T47D (cell line): ENCODE data around the gene LTBP1.

Source experiments
- DNase-seq, 2 experiments: peaks; one replicate each; pipeline versions ENCODE4 v3.0.0 to v3.0.0-alpha.2; 2011 to 2012; ENCODE audit warnings: low read depth in 1 of 2, low spot score in 1 of 2
- JUND ChIP-seq: IDR thresholded peaks from 2 replicates; pipeline ENCODE4 v1.6.1; 2012; ENCODE audit warnings: low read depth
- in situ Hi-C: cut with HindIII; loops from 2 replicates; pipeline ENCODE4 v1.10.0; 2016; ENCODE audit warnings: low sequenced_read_pairs, low pct_unique_long_range_greater_than_20kb

The LTBP1 gene

DNA sequence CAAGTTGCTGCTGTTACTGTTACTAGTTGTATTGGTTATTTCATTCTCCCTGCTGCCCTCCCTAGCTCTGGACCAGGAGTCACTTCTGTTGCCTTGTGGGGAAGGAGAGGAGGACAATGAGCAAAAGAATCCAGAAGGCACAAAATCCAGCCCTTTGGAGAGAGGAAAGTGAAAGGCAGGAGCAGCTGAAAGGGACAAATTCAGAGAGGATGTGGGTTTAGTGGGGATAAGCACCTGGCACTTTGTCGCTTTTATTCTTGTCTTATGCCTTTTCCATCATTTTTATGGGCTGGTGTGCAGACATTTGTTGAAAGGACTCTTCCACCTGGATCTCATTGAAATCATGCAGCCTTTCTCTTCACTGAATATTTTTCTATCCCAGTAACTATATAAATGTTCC lies 24.3 kb upstream of the LTBP1 start:
- DNase-seq, result no peak
- in situ Hi-C loops, result no loop called here
- no peak for TF ChIP-seq JUND

DNA sequence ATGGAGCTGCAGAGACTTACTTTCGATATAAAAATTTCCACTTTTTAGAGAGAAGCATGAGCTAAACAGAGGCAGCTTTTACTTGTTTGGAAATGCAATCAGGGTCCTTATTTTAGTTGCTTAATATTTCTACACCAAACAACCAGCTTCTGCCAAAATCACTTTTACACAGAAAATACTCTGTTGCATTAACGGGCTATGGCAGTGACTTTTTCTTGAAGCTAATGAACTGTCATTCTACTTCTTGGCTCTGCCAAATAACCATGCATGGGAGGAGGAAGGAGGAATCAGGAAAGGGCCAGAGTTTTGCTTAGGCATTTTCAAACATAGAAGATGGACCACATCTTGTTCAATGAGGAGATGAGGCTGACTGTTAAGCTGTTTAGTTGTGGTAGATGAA lies 23.6 kb upstream of the LTBP1 start:
- no peak for TF ChIP-seq JUND

DNA sequence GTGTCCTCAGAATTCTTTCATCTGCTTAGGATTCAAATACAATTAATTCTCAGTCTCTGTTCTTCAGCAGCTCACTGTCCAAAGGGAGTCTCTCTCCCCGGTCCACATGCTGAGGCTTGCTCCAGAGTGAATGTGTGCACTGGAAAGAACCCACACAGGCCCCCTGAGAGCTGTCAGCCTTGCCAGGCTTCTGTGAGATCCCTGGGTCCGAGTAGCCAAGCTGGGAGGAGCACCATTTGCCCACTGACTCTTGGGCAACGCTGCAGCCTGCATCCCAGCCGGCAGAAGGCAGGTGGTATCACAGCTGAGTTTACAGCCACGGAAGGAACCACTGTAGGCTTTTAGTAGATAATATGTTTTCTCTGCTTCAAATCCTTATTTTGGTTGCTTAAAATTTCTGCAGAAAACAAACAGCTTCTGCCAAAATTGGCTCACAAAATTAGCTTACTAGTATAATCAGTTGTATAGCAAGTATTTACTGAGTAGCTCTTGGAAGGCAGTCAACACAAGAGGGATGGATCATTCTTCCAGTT lies 21.4 kb upstream of the LTBP1 start:
- in situ Hi-C loops, result no loop called here
- TF ChIP-seq JUND, result no peak
- DNase-seq, result no peak

More for the DNA sequence above, 23.6 kb upstream of the LTBP1 start:
- no peak for DNase-seq
- in situ Hi-C loops, result no loop called here

DNA sequence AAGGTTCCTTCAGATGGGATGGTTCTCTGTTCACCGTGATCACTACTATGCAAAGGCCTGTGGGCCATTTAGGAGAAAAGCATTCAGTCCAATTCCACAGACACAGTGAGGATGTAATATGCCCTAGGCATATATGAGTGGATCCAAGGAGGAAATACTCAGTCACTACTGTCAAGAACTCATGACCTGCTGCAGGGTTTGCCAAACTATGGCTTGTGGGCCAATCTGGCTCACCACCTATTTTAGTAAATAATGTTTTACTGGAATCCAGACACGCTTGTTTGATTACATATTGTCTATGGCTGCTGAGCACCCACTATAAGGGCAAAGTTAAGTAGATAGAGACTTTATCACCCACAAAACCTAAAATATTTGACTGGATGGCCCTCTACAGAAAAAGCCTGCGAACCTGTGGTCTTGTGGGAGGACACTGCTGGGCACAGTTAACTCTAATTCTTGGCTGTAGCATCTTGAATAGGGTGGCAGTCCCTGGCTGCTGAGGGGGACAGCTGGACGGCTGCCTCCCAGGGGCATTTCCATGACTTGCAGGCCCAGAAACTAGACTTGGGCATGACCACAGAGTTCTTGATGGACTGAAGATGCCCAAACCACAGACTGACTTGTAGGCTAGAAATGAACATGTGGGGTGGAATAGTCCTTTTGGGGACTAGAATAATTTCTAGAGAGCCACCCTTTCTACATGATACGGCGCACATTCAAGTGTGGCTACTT lies 20.6 kb upstream of the LTBP1 start:
- in situ Hi-C loops, result no loop called here
- no peak for TF ChIP-seq JUND
- no peak for DNase-seq

DNA sequence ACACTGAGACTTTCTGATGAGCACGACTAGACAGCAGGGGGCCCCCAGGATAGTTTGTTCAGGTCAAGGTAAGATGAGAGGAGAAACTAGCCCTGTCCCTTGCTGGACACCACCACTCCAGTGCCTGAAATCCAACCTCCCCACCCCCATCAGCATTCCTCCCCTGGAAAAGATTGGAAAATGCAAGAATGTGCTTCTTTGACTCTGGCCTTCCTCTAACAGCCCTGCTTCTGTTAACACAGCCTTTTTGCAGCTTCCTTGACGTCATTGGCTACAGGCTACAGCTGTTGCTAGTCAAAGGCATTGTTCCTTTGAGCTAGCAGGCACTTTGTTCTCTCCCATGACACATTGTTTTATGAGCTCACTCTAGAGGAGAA lies 20.1 kb upstream of the LTBP1 start:
- DNase-seq, result no peak
- in situ Hi-C loops, result no loop called here
- no peak for TF ChIP-seq JUND

DNA sequence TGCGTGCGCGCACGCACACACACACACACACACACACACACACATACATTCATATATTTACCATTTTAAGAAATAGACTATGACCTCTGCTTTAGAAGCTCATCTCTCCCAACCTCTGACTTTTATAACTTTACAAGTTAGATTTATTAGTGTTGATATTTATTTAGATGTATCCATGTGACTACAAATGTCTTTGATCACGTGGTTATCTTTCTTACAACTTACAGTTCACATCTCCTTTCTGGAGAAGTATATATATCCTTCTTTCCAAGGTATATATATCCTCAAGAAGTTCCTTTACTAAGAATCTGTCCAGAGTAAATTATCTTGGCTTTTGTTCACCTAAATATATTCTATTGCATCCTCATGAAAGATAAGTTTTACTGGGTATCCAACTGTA lies 16.3 kb upstream of the LTBP1 start:
- no peak for TF ChIP-seq JUND
- in situ Hi-C loops, result no loop called here
- no peak for DNase-seq

DNA sequence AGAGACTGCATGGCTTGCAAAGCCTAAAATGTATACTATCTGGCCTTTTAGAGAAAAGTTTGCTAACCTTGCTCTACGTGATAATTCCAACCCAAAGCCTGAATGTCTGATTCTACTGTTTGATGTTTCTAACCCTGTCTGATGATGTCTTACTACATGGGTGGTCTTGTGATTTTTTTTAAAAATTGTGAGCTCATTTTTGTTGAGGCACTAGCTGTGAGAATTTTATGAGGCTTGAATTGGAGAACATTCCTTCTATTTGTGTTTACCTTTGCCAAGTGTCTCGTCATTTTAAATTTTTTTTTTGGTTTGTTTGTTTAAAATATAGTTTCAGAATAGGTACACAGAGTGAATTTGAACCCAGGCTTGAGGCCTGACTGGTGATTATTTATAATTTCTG lies 15.2 kb upstream of the LTBP1 start:
- in situ Hi-C loops, result no loop called here
- no peak for DNase-seq
- no peak for TF ChIP-seq JUND

DNA sequence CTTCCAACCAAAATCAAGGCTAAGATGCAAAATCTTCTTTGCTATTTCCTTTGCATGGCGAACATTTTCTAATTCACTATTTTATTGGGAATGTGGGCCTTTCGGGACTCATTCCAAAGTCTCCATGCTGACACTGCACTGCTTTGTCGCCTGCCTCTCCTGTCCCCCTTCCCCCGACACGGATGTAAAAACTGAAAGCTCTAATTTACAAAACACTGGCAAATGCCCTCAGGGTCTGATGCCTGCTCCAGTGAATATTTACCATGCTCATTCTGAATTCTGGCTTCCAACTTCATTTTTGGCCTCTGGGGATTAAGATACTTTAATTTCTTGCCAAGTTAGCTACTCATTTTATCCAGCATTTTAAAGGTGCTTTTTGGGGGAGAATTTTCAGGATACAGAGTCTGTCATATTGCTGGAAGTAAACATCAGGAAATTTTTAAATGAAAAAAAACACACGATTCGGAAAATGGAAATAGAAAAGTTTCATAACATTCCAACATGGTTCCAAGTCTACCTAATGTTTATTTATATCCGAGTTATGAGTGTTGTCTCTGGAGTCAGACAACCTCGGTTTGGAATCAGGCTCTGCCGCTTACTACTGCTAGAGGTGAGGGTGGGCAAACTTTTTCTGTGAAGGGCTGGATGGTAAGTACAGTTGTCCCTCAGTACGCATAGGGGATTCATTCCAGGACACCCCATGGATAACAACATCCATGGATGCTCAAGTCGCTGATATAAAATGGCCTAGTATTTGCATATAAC lies 14.6 kb upstream of the LTBP1 start:
- peak in 1 of 2 experiments; percentile 83 for DNase-seq
- 0 out of 2 replicates have a peak, but pooled peaks have one; percentile 15 for TF ChIP-seq JUND
- in situ Hi-C loops, result no loop called here

DNA sequence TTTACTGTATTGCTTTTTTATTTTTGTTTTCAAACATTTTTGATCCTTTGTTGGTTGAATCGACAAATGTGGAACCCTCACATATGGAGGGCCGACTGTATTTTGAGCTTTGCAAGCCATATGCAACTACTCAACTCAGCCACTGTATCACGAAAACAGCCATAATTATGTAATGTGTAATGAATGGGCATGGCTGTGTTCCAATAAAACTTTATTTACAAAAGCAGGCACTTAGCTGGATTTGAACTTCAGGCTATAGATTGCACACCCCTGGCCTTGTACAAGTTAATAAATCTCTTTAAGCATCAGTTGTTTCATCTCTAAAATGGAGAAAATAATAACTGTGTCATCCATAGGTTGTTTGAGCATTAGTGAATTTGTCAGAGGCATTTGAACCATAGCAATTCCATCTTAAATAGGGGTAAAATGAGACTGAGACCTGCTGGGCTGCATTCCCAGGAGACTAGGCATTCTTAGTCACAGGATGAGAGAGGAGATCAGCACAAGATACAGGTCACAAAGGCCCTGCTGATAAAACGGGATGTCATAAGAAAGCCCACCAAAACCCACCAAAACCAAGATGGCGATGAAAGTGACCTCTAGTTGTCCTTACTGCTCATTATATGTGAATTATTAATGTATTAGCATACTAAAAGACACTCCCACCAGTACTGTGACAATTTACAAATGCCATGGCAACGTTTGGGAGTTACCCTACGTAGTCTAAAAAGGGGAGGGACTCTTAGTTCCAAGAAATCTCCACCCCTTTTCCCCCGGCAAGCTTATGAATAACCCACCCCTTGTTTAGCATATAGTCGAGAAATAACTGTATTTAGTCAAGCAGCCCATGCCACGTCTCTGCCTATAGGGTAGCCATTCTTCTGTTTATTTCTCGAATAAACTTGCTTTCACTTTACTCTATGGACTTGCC lies 13.7 kb upstream of the LTBP1 start:
- in situ Hi-C loops, result no loop called here
- DNase-seq, result peak in 1 of 2 experiments; percentile 18
- TF ChIP-seq JUND, result no peak

DNA sequence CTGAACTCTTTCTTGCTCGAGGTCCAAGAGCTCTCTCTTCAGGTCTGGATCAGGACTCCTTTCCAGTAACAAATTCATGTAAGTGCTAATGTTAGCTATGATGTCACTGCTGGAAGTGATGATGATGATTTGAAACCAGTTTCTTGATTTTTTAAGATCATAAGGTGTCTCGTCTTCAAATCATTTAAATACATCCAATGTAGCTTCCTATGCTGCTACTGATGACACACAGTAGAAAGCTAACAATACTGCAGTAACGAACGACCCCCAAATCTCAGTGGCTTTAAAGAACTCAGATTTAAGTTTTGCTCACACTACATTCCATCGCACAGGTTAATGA lies 13.0 kb upstream of the LTBP1 start:
- in situ Hi-C loops, result no loop called here
- no peak for TF ChIP-seq JUND
- DNase-seq, result peak in 1 of 2 experiments; percentile 32

DNA sequence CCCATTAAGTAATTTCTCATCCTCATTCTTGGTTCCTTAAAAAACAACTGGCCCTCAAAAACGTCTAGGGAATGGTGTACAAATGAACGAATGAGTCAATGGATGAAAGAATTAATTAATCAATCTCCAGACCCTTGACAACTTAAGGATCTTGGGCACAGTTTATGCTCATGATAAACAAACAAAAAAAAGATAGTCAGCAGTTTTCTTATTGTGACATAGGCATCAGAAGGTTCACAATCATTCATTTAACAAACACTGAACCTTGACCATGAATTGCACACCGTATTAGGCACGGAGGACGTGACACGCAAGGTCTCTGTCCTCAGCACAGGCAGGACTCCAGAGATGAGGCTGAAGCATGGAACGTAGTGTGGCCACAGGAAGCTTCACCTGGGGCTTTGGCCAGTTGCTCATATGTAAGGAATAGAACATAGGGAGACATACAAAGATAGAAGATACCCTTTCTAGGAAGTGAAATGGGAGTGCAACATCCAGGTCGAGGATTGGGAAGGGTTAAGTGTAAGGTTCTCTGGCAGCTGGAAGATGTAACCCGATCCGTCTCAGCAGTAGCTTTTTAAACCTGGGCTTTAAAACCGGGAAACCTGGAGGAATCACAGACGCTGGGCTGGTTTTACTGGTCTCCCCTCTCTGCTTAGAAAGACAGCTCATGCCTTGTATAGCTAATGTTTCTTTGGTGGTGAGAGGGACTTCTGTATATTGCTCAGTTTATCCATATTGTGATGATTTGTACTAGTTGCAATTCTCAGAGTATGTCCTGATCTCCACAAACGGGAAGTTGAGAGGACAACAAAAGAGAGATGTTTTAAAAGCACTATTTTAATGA lies 8.9 kb upstream of the LTBP1 start:
- in situ Hi-C loops, result no loop called here
- TF ChIP-seq JUND, result no peak

DNA sequence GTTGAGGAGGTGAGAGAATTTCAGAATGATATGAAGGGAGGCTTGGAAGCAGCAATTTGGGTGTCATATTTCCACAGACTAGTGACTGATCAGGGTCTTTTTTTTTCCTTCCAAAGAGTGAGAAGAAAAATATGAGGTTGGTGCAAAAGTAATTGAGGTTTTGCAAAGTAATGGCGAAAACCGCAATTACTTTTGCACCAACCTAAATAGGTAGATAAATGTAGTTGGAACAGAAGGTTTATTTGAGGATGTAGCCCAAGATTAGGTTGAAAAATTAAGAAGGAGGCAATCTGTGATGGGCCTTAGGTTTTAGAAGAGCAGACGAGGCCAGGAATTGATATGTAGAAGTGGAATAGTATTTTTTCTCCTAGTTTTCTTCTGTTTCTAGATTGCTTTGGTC lies 7.8 kb upstream of the LTBP1 start:
- in situ Hi-C loops, result no loop called here
- no peak for DNase-seq
- TF ChIP-seq JUND, result no peak

More for the DNA sequence above, 8.9 kb upstream of the LTBP1 start:
- peak; percentile 28 to 94 for DNase-seq
